Colonic mucosa (tissue), 4 donors: ENCODE results near the gene TPD52L1. TPM values are rescaled to one million over a fixed set of nuclear protein-coding genes. Genes with fewer than 3 reads are reported as not detected.

Experiments
- DNase-seq: peaks from one replicate; pipeline ENCODE4 v3.0.0-alpha.2; 2020
- H3K27ac ChIP-seq: fragments of 200-600 bp; one replicate; pipeline ENCODE4 v1.8.0; 2021
- H3K27me3 ChIP-seq: fragments of 200-600 bp; one replicate; pipeline ENCODE4 v1.8.0; 2021
- H3K36me3 ChIP-seq: fragments of 200-600 bp; one replicate; pipeline ENCODE4 v1.8.0; 2021
- H3K4me1 ChIP-seq: fragments of 200-600 bp; one replicate; pipeline ENCODE4 v1.8.0; 2021; ENCODE audit warnings: mild to moderate bottlenecking
- H3K4me3 ChIP-seq: fragments of 200-600 bp; one replicate; pipeline ENCODE4 v1.8.0; 2021
- H3K9ac ChIP-seq, 2 donors: one replicate each; pipeline ENCODE4 v1.7.0; 2013; ENCODE audit warnings: control low read depth in 2 of 2, low read depth in 2 of 2, low read length in 2 of 2
- H3K9me3 ChIP-seq: fragments of 200-600 bp; one replicate; pipeline ENCODE4 v1.8.0; 2021
- CTCF ChIP-seq: fragments of 200-600 bp; IDR thresholded peaks from one replicate; pipeline ENCODE4 v1.8.0; 2022; ENCODE audit warnings: antibody characterized with exemption, mild to moderate bottlenecking
- intact Hi-C: fragments of 100-400 bp; cut with DNase I; formaldehyde crosslinking; loops from one replicate; pipeline ENCODE4 v1.14.1; 2022
- total RNA-seq, 2 donors: library from RNA; stranded (reverse); fragmentation: NEBNext Ultra II Directional in 1 of 2; extraction: Animal tissue kit (Norgen Biotek cat#: 25700) in 1 of 2; gene quantifications; one replicate each; pipeline ENCODE4 v1.2.1, GENCODE V29; 2021
- donor health status: healthy.
- donor health status: DM: no; HTN: no; CAD: no.
- donor health status: DM: no; HTN: no; CAD: no.

The TPD52L1 gene
- total RNA-seq, 2 donors from 2014 or later: 15.5 to 16.9 TPM

GRCh38 chr6:125197795-125198269, 44.3 kb downstream of the TPD52L1 start:
- no peak overlapping the region for H3K4me3 ChIP-seq
- TF ChIP-seq CTCF: no peak
- H3K9me3 ChIP-seq: no peaks in the 10 kb centered on the region
- no peaks in the 10 kb centered on the region for H3K27me3 ChIP-seq
- H3K4me1 ChIP-seq: peaks cover 8% of the 10 kb centered on the region
- H3K36me3 ChIP-seq: no peaks in the 10 kb centered on the region
- peak; percentile 85 for DNase-seq
- no peak overlapping the region for H3K9ac ChIP-seq
- peak overlapping the region; percentile 54 for H3K27ac ChIP-seq
- intact Hi-C loops: loop anchor here (5.0 kb wide), 1 partner anchor 104 kb away; the partner anchor contains the start of gene HDDC2

- Histone ChIP-seq H3K9me3 (no peaks in the 10 kb centered on the region), H3K4me3 (no peak overlapping the region), H3K4me1 (peaks cover 8% of the 10 kb centered on the region), H3K27me3 (no peaks in the 10 kb centered on the region), H3K36me3 (no peaks in the 10 kb centered on the region), H3K27ac (peak overlapping the region; percentile 54), H3K9ac (no peak overlapping the region)
- no peak for DNase-seq
- TF ChIP-seq CTCF: no peak
- intact Hi-C loops: loop anchor here (5.0 kb wide), 1 partner anchor 104 kb away; the partner anchor contains the start of gene HDDC2
Observed at GRCh38 chr6:125198398-125198937, 44.9 kb downstream of the TPD52L1 start.

GRCh38 chr6:125200941-125201340, 47.4 kb downstream of the TPD52L1 start:
- Histone ChIP-seq H3K27me3 (no peaks in the 10 kb centered on the region), H3K27ac (no peak overlapping the region), H3K9me3 (no peaks in the 10 kb centered on the region), H3K4me3 (no peak overlapping the region), H3K36me3 (no peaks in the 10 kb centered on the region), H3K9ac (no peak overlapping the region), H3K4me1 (peaks cover 8% of the 10 kb centered on the region)
- TF ChIP-seq CTCF: no peak
- no peak for DNase-seq
- intact Hi-C loops: no loop called here

- Histone ChIP-seq H3K27me3 (no peaks in the 10 kb centered on the region), H3K4me3 (no peak overlapping the region), H3K9ac (no peak overlapping the region), H3K9me3 (no peaks in the 10 kb centered on the region), H3K27ac (no peak overlapping the region), H3K4me1 (peaks cover 8% of the 10 kb centered on the region), H3K36me3 (no peaks in the 10 kb centered on the region)
- intact Hi-C loops: no loop called here
- DNase-seq: peak; percentile 78
- no peak for TF ChIP-seq CTCF
Observed at GRCh38 chr6:125201961-125202729, 48.6 kb downstream of the TPD52L1 start.

- intact Hi-C loops: no loop called here
- TF ChIP-seq CTCF: no peak
- no peak overlapping the region for H3K27ac ChIP-seq
- no peaks in the 10 kb centered on the region for H3K9me3 ChIP-seq
- no peak for DNase-seq
- no peak overlapping the region for H3K9ac ChIP-seq
- peaks cover 8% of the 10 kb centered on the region for H3K4me1 ChIP-seq
- H3K4me3 ChIP-seq: no peak overlapping the region
- no peaks in the 10 kb centered on the region for H3K36me3 ChIP-seq
- no peaks in the 10 kb centered on the region for H3K27me3 ChIP-seq
Observed at GRCh38 chr6:125203395-125203794, 49.8 kb downstream of the TPD52L1 start.
